Measurements from ENCODE around the gene MS4A15.

The MS4A15 gene

DNA sequence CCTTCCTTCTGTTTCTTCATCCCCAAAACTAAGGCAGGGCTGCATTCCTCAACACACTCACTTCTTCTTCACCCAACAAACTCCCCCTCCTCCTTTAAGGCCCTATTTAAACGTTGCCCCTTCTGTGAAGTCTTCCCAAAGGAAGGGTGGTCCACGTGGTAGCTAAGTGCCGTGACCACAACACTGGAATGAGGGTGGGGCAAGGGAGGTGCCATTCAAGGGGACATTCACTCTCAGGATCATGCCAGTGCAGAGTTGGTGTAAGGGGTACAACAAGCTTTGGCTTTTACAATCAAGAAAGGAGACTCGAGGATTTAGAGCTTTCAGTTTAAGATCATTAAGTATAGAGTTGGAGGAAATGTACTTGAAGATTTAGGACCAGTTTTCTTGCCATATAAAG lies 20.4 kb downstream of the MS4A15 start:
- no peak for DNase-seq (ENCODE audit: low read depth in 2 of 2)

DNA sequence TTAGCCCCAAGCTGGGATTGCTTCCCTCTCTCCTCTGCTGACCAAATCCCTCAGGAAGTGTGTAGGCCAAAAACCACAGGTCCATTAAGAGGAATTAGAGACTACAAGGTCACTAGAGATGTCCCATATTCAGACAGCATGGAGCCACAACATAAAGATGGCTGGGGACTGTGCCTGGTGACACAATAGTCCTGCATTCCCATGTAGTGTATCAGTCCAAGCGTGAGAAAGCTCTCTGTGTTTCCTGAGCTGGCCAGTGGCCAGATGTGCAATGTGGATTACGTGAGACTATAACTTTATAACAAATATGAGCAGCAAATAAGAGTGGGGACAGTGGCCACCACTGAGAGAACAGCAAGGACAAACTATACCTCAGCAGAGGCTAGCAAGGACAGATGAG lies 20.9 kb downstream of the MS4A15 start:
- peak in 1 of 2 experiments; percentile 19 for DNase-seq (ENCODE audit: low read depth in 2 of 2)

DNA sequence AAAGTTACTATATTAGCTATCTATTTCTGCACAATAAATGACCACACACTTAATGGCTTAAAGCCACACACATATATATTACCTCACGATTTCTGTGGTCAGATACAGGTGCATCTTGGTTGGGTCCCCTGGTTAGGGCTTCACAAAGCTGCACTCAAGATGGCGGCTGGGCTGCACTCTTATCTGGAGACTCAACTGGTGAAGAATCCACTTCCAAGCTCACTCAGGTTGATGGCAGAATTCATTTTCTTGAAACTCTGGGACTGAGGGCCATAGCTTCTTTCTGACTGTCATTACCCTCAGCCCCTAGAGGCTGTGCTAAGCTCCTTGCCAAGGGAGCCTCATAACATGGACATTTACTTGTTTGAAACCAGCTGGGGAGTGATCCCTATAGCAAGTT lies 23.4 kb downstream of the MS4A15 start:
- no peak for DNase-seq (ENCODE audit: low read depth in 2 of 2)

DNA sequence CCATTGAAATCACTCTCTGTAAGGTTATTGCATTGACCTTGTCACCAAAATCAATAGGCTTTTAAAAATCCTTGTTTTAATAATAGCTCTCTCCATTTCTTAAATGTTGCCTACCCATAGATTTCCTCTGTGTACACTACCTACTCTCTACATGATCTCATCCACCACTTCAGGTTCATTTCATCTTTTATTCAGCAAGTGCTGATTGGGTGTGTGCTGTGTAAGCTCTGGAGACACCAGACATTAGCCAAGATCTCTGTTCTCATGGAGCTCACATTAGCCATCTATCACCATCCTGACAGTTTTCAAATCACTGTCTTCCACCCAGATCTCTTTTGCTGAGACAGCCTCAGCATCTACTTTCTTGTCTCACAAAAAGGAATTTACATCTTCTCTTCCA lies 24.1 kb downstream of the MS4A15 start:
- no peak for DNase-seq (ENCODE audit: low read depth in 2 of 2)

DNA sequence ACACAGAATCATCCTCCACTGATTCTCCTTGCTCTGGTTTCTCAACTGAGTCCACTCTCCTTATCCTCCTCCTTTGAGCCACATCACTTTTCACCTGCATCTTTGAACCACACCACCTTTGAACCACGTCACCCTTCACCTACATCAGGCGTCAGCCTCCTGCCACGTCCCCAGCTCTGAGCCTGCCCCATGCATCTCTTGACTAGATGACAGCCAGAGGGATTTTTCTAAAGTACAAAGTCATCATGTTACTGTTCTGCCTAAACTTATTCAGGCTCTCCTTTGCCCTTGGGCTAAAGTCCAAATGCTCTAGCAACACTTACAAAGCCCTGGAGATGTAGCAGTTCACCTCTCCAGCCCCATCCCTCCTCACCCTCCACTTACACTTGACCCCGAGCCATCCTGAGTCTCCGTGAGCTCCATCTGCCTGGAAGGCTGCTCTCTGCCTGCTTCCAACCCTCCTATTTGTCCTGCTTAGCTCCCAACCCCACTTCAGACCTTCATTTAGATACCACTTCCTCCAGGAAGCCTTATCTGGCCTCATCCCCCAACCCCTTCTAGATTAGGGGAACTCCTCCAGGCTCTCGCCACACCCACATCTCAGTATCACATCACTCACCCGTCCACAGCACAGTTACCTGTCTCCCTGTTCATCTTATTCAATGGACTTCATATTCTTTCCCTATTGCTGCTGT lies 24.8 kb downstream of the MS4A15 start:
- DNase-seq (ENCODE audit: low read depth in 2 of 2), result no peak

DNA sequence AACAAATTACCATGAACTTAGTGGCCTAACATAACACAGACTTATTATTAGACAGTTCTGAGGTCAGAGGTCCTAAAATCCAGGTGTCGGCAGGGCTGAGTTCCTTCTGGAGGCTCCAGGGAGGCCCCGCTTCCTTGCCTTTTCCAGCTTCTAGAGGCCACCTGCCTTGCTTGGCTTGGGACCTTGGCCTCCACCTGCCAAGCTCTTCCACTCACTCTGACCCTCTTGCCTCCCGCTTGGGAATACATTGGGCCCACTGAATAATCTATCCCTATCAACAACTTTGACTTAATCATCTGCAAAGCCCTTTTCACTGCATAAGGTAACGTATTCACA lies 25.3 kb downstream of the MS4A15 start:
- DNase-seq (ENCODE audit: low read depth in 2 of 2), result no peak

DNA sequence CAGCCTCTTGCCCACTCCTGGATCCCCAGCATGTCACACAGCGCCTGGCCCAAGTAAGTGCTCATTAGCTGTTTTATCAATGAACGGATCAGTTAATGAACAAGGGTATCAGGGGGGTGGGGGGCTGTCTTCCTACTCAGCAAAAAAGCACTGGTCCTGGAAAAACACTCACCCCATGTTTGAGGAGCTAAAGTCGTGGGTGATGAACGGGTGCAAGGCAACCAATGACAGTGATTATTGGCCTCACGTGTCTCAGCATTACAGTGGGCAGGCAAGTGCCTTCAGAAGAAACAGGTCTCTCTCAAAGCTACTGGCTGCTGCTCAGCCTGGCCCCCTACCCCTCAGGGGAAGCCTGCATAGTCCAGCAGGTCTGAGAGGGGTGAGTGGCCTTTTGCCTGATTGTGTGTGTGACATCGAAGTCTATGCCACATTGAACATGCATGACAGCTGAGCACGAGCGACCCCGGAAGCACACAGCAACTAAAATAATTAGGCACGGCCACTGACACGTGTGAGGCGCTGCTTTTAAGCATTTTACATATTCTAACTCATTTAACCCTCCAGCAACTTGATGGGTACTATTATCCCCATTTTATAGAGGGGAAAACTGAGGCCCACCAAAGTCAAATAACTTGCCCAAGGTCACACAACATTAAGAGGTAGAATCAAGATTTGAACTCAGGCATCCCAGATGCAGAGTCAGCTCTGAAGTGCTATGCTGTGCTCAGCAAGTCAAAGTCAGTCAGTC lies 25.9 kb downstream of the MS4A15 start:
- DNase-seq (ENCODE audit: low read depth in 2 of 2), result no peak

DNA sequence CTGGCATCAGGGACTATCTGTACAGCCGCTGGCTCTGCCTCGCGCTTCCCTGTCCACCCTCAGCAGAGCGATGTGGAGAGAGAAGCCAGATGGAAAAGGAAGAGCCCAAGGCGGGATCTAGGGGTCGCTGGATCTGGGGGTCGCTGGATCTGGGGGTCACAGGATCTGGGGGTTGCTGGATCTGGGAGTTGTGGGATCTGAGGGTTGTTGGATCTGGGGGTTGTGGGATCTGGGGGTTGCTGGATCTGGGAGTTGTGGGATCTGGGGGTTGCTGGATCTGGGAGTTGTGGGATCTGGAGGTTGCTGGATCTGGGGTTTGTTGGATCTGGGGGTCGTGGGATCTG lies 26.4 kb downstream of the MS4A15 start:
- no peak for DNase-seq (ENCODE audit: low read depth in 2 of 2)

DNA sequence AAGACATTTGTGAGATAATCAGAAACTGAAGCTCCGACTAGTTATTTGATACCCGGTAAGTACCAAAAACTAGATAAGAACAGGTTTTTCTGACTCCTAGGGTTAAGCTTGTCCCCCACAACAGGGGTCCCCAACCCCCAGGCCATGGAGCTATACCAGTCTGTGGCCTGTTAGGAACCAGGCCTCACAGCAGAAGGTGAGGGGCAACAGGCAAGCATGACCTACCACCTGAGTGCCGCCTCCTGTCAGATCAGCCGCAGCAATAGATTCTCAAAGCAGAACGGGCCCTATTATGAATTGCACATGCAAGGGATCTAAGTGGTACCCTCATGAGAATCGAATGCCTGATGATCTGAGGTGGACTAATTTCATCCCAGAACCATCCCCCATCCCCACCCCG lies 27.2 kb downstream of the MS4A15 start:
- DNase-seq (ENCODE audit: low read depth in 2 of 2), result no peak

DNA sequence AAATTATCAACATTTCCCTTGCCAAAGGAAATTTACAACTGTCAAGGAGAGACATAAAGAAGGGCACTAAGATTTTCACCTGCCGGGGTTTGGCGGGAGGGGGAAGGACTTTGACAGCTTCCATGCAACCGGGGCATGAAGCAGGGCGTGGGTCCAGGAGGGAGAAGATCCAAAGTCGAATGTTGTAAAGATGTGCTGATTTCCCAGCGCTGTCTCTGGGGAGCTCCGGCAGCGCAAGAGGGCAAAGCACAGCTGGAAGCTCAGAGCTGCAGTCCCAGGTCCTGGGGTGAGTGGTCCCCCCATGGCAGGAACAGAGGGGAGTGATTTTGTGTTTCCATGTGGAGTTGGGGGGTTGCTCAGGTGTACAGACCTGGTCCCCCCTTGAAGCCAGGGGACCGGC lies 28.5 kb downstream of the MS4A15 start, which contains the start of gene MS4A10:
TSS of gene MS4A10 (plus strand) at position 198 of the 400 bp plus-strand sequence. CDS start 5,003 bp downstream, outside the sequence.
- DNase-seq (ENCODE audit: low read depth in 2 of 2), result no peak

DNA sequence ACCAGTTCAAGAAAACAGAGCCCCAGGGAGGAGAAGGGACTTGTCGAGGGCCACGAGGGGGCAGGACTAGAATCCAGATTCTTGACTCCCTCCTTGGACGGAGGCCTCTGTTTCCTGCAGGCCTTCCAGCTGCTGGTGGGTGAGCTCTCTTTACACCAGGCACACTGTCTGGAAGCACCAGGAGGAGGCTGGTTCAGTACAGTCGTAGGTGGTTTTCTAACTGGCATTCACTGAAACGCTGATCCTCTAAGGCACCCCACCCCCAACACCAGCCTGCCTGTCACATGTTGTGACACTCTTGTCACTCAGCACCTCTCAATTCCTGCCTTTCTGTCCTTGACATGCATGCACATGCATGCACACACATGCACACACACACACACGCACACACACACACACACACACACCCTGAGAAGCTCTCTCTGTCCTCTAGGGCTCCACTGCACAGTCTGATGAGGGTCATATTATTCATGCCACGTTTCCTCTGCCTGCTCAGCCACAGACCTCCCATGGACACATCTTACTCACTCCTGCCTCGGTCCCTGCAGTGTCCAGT lies 29.2 kb downstream of the MS4A15 start:
- no peak for DNase-seq (ENCODE audit: low read depth in 2 of 2)

DNA sequence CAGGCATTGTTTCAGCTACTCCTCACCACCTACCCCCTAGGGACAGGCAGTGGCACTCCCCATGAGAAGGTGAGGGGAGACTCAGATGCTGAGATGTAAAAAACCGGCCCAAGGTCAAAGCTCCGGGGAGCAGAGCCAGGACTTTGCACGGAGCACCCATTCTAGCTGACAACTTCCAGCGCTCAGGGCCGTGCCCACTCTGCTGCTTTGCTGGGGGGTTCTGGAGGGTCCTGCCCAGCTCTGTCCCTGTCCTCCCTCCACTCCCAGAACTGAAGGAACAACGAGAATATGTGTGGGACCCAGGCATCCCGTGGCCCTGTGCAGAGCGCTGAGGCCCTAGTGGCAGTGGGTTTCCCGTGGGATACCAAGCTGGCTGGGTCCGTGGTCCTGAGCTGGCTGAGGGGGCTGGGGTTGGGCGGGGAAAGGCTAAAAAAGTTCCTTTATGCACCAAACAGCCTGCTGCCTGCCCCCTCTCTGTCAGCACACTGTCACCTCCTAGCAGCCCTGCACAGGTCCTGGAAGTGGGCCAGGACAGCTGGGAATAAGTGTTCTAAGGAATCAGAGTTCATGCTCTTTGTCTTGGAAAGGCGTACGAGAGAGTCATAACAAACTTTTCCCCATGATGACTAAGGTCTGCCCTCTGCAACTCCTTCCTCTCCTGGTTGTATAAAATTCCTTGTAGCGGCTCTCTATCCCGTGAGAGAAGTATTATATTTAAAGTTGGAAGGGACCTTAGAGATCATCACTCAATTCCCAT lies 30.3 kb downstream of the MS4A15 start:
- DNase-seq (ENCODE audit: low read depth in 2 of 2), result no peak

DNA sequence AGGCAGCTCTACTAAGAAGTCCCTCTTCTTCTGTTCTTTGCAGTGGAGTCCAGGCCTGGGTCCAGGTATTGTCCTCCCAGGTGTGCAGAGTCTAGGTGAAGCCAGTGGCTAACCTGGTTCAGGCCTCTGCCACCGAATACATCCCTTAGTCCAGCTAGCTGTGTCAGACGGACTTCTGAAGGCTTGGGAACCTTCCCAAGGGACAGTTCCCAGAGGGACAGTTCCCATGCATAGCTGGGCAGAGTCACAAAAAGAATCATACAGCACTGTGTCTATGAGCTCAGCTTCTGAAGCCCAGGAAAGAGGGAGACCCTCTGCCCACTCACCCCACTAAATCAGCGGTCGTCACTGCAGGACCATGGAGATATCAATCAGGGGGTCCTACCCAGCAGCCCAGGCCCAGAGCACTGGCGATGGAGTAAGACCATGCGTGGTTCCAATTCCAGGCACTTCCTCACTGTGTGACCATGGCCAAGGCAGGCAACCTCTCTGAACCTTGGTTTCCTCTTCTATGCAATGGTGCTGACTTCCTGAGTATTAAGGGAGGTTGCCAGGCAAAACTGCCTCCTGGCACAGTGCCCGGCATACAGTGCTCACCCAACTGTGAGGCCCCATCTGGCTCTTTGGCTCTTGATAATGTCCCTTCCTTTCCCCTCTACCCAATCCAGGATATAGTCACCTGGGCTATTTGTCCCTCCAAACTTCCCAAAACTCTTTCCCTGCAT lies 31.9 kb downstream of the MS4A15 start:
- DNase-seq (ENCODE audit: low read depth in 2 of 2), result no peak

DNA sequence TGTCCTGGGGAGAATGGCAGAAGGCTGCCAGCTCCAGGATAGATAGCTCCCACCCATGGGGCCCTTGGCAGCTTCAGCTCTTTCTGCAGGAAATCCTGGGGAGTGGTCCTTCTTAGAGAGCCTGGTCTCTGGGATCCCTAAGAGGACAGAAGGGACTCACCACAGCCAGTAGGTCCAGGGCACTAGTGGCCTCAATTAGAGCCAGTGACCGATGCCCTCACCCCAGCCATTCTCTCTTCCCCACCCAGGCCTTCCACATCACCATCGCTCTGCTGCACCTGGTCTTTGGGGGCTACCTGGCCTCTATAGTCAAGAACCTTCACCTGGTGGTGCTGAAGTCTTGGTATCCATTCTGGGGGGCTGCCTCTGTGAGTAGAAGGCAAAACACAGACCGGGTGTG lies 34.1 kb downstream of the MS4A15 start:
- no peak for DNase-seq (ENCODE audit: low read depth in 2 of 2)

DNA sequence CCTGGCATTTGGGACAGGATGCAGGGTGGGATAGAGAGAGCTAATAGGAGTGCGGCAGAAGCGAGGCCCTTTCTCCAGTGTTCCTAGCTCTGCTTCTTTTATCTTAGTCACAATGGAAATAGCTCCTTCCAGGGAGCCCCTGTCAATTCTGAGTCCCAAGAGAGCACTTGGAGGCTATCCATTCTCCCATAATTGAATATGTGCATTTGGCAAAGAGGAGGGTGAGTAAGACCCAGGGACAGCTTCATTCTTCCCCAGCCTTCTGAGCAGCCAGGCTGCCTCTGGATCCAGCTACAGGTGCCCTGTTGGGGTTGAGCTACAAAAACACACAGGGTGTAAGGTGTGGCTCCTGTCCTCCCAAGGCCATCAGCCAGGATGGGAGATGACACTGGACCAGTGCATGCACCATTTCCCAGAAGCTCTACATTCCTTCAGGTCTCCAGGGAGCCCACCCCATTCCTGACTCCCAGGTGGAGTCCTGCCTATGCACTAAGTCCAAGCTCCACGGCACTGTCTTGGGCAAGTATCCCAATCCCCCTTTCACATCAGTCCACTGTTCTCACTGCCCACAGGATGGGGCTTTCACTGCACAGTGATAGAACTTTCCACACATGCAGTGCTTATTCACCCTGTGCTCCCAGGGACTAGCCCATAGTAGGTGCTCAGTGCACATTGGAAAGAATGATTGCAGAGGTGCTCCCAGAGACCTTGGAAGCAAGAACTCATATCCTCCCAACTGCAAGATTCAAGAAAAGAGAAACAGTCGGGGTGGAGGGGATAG lies 34.7 kb downstream of the MS4A15 start:
- no peak for DNase-seq (ENCODE audit: low read depth in 2 of 2)

DNA sequence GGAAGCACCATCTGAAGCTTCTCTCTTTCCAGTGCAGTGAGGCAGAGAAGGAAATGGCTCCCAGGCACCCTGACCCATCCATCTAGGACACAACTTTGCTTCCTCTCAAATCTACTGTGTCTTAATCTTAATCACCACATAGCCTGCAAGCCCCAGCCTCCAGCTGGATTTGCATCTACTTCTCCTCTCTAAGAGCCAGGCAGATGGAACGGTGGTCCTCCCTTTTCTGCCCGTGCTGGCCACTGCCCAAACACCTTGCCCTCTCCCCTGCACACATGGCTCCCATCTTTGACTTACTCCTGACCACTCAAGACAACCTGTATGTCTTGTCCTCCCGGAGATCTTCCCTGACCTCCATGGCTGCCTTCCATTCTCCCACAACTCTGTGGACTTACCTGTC lies 35.9 kb downstream of the MS4A15 start:
- DNase-seq (ENCODE audit: low read depth in 2 of 2), result no peak

DNA sequence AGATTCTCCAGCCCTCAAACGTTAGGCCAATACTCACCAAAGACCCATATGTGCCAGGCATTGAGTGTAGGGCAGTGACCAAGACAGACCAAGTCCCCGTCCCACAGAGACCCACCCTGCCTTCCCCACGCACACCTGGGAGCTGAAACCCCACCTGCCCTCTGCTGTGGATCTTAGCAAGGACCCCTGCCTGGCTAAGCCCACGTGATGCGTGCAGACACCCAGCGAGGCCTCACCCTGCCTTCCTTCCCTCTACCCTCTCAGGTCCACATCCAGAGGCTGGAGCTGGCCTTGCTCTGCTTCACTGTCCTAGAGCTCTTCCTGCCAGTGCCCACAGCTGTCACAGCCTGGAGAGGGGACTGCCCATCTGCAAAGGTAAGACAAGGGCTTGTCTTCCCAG lies 38.6 kb downstream of the MS4A15 start:
- no peak for DNase-seq (ENCODE audit: low read depth in 2 of 2)

DNA sequence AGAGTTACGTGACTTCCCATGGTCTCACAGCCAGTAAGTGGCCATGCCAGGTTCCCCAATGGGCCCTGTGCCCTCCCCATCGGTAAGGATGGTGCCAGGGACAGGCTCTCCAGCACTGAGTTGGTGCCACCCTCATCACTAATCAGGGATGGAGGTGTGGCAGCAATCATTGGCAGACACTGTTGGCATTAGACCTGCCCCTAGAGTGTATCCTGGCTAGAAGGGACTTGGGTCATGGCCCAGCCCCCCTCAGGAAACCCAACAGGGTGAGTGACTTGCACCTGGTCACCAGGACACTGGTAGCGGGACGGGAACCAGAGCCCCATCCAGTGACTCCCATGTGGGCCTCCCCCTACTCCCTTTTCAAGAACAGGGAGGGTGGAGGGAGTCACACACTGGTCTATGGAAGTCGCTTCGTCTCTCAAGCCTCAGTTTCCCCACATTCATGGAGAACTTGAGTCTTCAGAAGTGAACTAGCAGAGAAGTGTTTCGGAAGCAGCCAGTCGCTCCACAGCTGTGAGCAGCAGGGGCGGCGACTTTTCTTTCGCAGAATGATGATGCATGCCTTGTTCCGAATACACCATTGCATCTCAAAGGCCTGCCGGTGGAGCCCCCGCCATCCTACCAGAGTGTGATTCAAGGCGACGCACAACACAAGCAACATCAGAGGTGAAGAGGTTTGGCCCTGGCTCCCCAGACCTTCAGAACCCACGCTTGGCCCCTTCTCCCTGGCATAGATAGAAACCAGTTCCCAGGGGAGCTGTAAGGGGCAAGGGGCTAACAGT lies 41.4 kb downstream of the MS4A15 start:
- no peak for DNase-seq (ENCODE audit: low read depth in 2 of 2)

DNA sequence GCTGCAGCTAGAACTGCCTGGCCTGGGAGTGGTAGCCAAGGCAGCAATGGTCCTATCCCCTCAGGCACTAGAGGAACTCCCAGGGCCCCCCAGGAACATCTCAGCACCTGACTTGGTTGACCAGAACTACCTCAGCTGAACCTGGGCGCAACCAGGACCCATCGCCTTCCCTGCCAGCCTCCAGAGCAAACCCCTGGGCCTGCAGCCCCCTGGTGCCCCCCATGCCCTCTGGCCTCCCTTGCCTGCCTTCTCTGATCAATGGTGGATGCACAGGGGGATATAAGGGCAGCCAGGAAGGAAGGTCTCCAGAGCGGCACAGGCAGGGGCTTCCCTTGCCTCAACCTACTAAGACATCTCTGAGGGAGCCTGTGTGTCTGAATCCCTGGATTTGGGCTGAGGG lies 42.0 kb downstream of the MS4A15 start:
- DNase-seq (ENCODE audit: low read depth in 2 of 2), result no peak

DNA sequence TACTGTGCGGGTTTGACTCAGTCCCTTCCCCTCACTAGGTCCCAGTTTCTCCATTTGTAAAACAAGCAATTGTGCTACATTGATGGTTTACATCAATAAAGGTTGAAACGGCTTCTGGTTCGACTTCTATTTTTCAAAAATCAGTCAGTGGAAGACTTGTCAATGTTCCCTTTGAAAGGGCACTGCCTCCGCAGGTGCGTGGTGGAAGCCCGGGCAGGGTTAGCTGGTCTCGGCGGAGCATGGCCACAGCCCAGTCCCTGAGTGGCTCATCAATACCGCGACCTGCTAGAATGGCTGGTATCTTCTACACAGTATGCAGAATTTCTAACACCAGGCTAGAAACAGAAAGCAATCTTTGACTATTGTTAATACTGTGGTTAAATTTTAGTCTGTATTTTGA lies 44.5 kb downstream of the MS4A15 start:
- no peak for DNase-seq (ENCODE audit: low read depth in 2 of 2)

Data from fibroblast of skin of left biceps (primary cell).